ENCODE data around the gene TBC1D22A.

TBC1D22A gene

GRCh38 chr22:46809153-46809885 lies 46.9 kb downstream of the TBC1D22A start:
- DNase-seq, result peak in 1 of 2 donors; percentile 50
- Histone ChIP-seq H3K9me3 (no peaks in the 10 kb centered on the region), H3K4me1 (peaks cover 0 to 13% (median 4%) of the 10 kb centered on the region in 4 donors), H3K27me3 (no peaks in the 10 kb centered on the region), H3K4me3 (no peak overlapping the region), H3K36me3 (peaks cover 0 to 37% (median 14%) of the 10 kb centered on the region in 3 donors), H3K27ac (no peak overlapping the region)
- intact Hi-C loops (cut with DNase I; ENCODE audit: low total_unique reads), result no loop called here
- TF ChIP-seq CTCF (IDR thresholded peaks at IDR 0.05), result no peak

- Histone ChIP-seq H3K27ac (no peak overlapping the region), H3K4me3 (no peak overlapping the region), H3K9me3 (no peaks in the 10 kb centered on the region), H3K4me1 (peaks cover 0 to 30% (median 14%) of the 10 kb centered on the region in 4 donors), H3K27me3 (no peaks in the 10 kb centered on the region), H3K36me3 (peaks cover 0 to 28% (median 14%) of the 10 kb centered on the region in 3 donors)
- TF ChIP-seq CTCF (IDR thresholded peaks at IDR 0.05), result no peak
- intact Hi-C loops (cut with DNase I; ENCODE audit: low total_unique reads), result no loop called here
- DNase-seq, result peak in 1 of 2 donors; percentile 28
Observed at GRCh38 chr22:46810856-46811786, 48.7 kb downstream of the TBC1D22A start.

GRCh38 chr22:46812034-46812605 lies 49.7 kb downstream of the TBC1D22A start:
- no peak overlapping the region for H3K4me3 ChIP-seq
- H3K4me1 ChIP-seq, result peaks cover 0 to 40% (median 21%) of the 10 kb centered on the region in 4 donors
- intact Hi-C loops (cut with DNase I; ENCODE audit: low total_unique reads), result no loop called here
- no peak overlapping the region for H3K27ac ChIP-seq
- no peaks in the 10 kb centered on the region for H3K27me3 ChIP-seq
- DNase-seq, result peak in 1 of 2 donors; percentile 32
- no peak for TF ChIP-seq CTCF (IDR thresholded peaks at IDR 0.05)
- H3K9me3 ChIP-seq, result no peaks in the 10 kb centered on the region
- H3K36me3 ChIP-seq, result peaks cover 0 to 23% (median 7%) of the 10 kb centered on the region in 3 donors

- no peak overlapping the region for H3K4me3 ChIP-seq
- no peak overlapping the region for H3K27ac ChIP-seq
- H3K9me3 ChIP-seq, result no peaks in the 10 kb centered on the region
- peak in 1 of 2 donors; percentile 41 for DNase-seq
- H3K4me1 ChIP-seq, result peaks cover 0 to 40% (median 21%) of the 10 kb centered on the region in 4 donors
- H3K27me3 ChIP-seq, result no peaks in the 10 kb centered on the region
- intact Hi-C loops (cut with DNase I; ENCODE audit: low total_unique reads), result no loop called here
- peaks cover 0 to 18% (median 3%) of the 10 kb centered on the region in 3 donors for H3K36me3 ChIP-seq
- no peak for TF ChIP-seq CTCF (IDR thresholded peaks at IDR 0.05)
Observed at GRCh38 chr22:46812788-46813187, 50.3 kb downstream of the TBC1D22A start.

GRCh38 chr22:46813816-46814597 lies 51.6 kb downstream of the TBC1D22A start:
- Histone ChIP-seq H3K4me1 (peaks cover 0 to 40% (median 21%) of the 10 kb centered on the region in 4 donors), H3K27ac (peak overlapping the region in 1 of 2 donors; percentile 53), H3K9me3 (no peaks in the 10 kb centered on the region), H3K36me3 (peaks cover 0 to 16% (median 3%) of the 10 kb centered on the region in 3 donors), H3K4me3 (no peak overlapping the region), H3K27me3 (no peaks in the 10 kb centered on the region)
- no peak for TF ChIP-seq CTCF (IDR thresholded peaks at IDR 0.05)
- intact Hi-C loops (cut with DNase I; ENCODE audit: low total_unique reads), result no loop called here
- DNase-seq, result peak in 1 of 2 donors; percentile 57
